ENCODE results near the gene ZNF576. TPM values are rescaled to one million over a fixed set of nuclear protein-coding genes. Genes with fewer than 3 reads are reported as not detected.
"Not testable (repeated sequence)": the region's sequence is repeated elsewhere in the genome, so short reads cannot be mapped to it uniquely, and the experiment has no call there.

Gene ZNF576
- total RNA-seq, 1 donor from 2014 or later: 14.2 TPM

- Histone ChIP-seq H3K4me3 (no peak overlapping the region), H3K9me3 (no peaks in the 10 kb centered on the region), H3K27ac (no peak overlapping the region), H3K36me3 (peaks cover 41% of the 10 kb centered on the region), H3K27me3 (ENCODE audit: low read depth) (no peaks in the 10 kb centered on the region), H3K4me1 (peaks cover 38% of the 10 kb centered on the region)
- intact Hi-C loops (cut with DNase I): no loop called here
- ATAC-seq: no peak
- no peak for TF ChIP-seq CTCF (IDR thresholded peaks at IDR 0.05)
- no peak for DNase-seq
Observed at GRCh38 chr19:43598445-43599240, 2.2 kb downstream of the ZNF576 start.

GRCh38 chr19:43599635-43600295 lies 3.4 kb downstream of the ZNF576 start:
- peaks cover 34% of the 10 kb centered on the region for H3K36me3 ChIP-seq
- ATAC-seq: no peak
- H3K4me3 ChIP-seq: no peak overlapping the region
- no peak for TF ChIP-seq CTCF (IDR thresholded peaks at IDR 0.05)
- peaks cover 27% of the 10 kb centered on the region for H3K4me1 ChIP-seq
- H3K27ac ChIP-seq: no peak overlapping the region
- intact Hi-C loops (cut with DNase I): no loop called here
- no peak for DNase-seq
- H3K27me3 ChIP-seq (ENCODE audit: low read depth): no peaks in the 10 kb centered on the region
- no peaks in the 10 kb centered on the region for H3K9me3 ChIP-seq

- ATAC-seq; H3K4me3 ChIP-seq; DNase-seq; H3K27me3 ChIP-seq (ENCODE audit: low read depth); H3K9me3 ChIP-seq; H3K27ac ChIP-seq; intact Hi-C loops (cut with DNase I): not testable (repeated sequence)
- Histone ChIP-seq H3K36me3 (peaks cover 34% of the 10 kb centered on the region), H3K4me1 (peaks cover 21% of the 10 kb centered on the region)
Observed at GRCh38 chr19:43600326-43600725, 3.9 kb downstream of the ZNF576 start.

- Histone ChIP-seq H3K4me3 (no peak overlapping the region), H3K9me3 (no peaks in the 10 kb centered on the region), H3K27me3 (ENCODE audit: low read depth) (no peaks in the 10 kb centered on the region), H3K4me1 (no peaks in the 10 kb centered on the region), H3K36me3 (peaks cover 13% of the 10 kb centered on the region), H3K27ac (no peak overlapping the region)
- no peak for TF ChIP-seq CTCF (IDR thresholded peaks at IDR 0.05)
- DNase-seq: no peak
- no peak for ATAC-seq
- intact Hi-C loops (cut with DNase I): no loop called here
Observed at GRCh38 chr19:43605875-43606568, 9.6 kb downstream of the ZNF576 start.

GRCh38 chr19:43606569-43607229 lies 10.3 kb downstream of the ZNF576 start:
- H3K4me1 ChIP-seq: no peaks in the 10 kb centered on the region
- H3K4me3 ChIP-seq: no peak overlapping the region
- intact Hi-C loops (cut with DNase I): no loop called here
- TF ChIP-seq CTCF (IDR thresholded peaks at IDR 0.05): no peak
- DNase-seq (no peak), ATAC-seq (no peak)
- peaks cover 9% of the 10 kb centered on the region for H3K36me3 ChIP-seq
- H3K27ac ChIP-seq: no peak overlapping the region
- no peaks in the 10 kb centered on the region for H3K27me3 ChIP-seq (ENCODE audit: low read depth)
- no peaks in the 10 kb centered on the region for H3K9me3 ChIP-seq

All from lower lobe of right lung (tissue), 2 donors.